Neutrophil (primary cell): ENCODE data around the gene ZBTB20.

Experiments used
- H3K27ac ChIP-seq: fragments of 200-600 bp; sonication (generic); 2 replicates; pipeline ENCODE4 v1.5.1; 2016; ENCODE audit warnings: mild to moderate bottlenecking, moderate library complexity
- H3K27me3 ChIP-seq: fragments of 200-600 bp; sonication (generic); 2 replicates; pipeline ENCODE4 v1.6.0; 2016; ENCODE audit warnings: mild to moderate bottlenecking
- H3K36me3 ChIP-seq: fragments of 200-600 bp; sonication (generic); 2 replicates; pipeline ENCODE4 v1.5.1; 2017
- H3K4me1 ChIP-seq, 2 experiments: fragments of 200-600 bp in 1 of 2; sonication (generic) in 1 of 2; 1 replicate in 1 of 2; 2 replicates in 1 of 2; pipeline versions ENCODE4 v1.5.1 to v1.6.1; 2013 to 2016; ENCODE audit warnings: low read depth in 1 of 2, low read length in 1 of 2, mild to moderate bottlenecking in 1 of 2, moderate library complexity in 1 of 2; ENCODE audit not compliant: control insufficient read depth in 1 of 2, insufficient read depth in 1 of 2
- H3K4me3 ChIP-seq, 2 experiments: fragments of 200-600 bp in 1 of 2; sonication (generic) in 1 of 2; 1 replicate in 1 of 2; 2 replicates in 1 of 2; pipeline ENCODE4 v1.5.1; 2013 to 2016; ENCODE audit warnings: low read depth in 1 of 2, low read length in 1 of 2, mild to moderate bottlenecking in 1 of 2, moderate library complexity in 1 of 2
- H3K9me3 ChIP-seq: fragments of 200-600 bp; sonication (generic); 2 replicates; pipeline ENCODE4 v1.5.1; 2016
- CTCF ChIP-seq: fragments of 200-600 bp; sonication (generic); IDR thresholded peaks from 2 replicates; pipeline ENCODE4 v1.5.1; 2016; ENCODE audit warnings: antibody characterized with exemption

The ZBTB20 gene

GRCh38 chr3:114502204-114502603 lies 644.9 kb downstream of the ZBTB20 start:
- Histone ChIP-seq H3K4me1 (peaks cover 0 to 4% of the 10 kb centered on the region in 2 experiments), H3K36me3 (no peaks in the 10 kb centered on the region), H3K27ac (no peak overlapping the region), H3K9me3 (no peaks in the 10 kb centered on the region), H3K27me3 (no peaks in the 10 kb centered on the region), H3K4me3 (no peak overlapping the region)
- TF ChIP-seq CTCF = no peak

- H3K36me3 ChIP-seq = no peaks in the 10 kb centered on the region
- no peaks in the 10 kb centered on the region for H3K9me3 ChIP-seq
- H3K4me1 ChIP-seq = peaks cover 0 to 4% of the 10 kb centered on the region in 2 experiments
- H3K4me3 ChIP-seq = no peak overlapping the region
- no peaks in the 10 kb centered on the region for H3K27me3 ChIP-seq
- no peak overlapping the region for H3K27ac ChIP-seq
- no peak for TF ChIP-seq CTCF
Measured at GRCh38 chr3:114499976-114500375, 647.1 kb downstream of the ZBTB20 start.

GRCh38 chr3:114498539-114499370 lies 648.3 kb downstream of the ZBTB20 start:
- H3K4me3 ChIP-seq = no peak overlapping the region
- no peaks in the 10 kb centered on the region for H3K27me3 ChIP-seq
- no peaks in the 10 kb centered on the region for H3K9me3 ChIP-seq
- no peak overlapping the region for H3K27ac ChIP-seq
- peaks cover 0 to 4% of the 10 kb centered on the region in 2 experiments for H3K4me1 ChIP-seq
- no peak for TF ChIP-seq CTCF
- no peaks in the 10 kb centered on the region for H3K36me3 ChIP-seq

GRCh38 chr3:114496874-114497273 lies 650.2 kb downstream of the ZBTB20 start:
- no peaks in the 10 kb centered on the region for H3K27me3 ChIP-seq
- H3K9me3 ChIP-seq = no peaks in the 10 kb centered on the region
- no peak overlapping the region for H3K4me3 ChIP-seq
- no peak overlapping the region for H3K27ac ChIP-seq
- TF ChIP-seq CTCF = no peak
- no peaks in the 10 kb centered on the region for H3K36me3 ChIP-seq
- peaks cover 0 to 4% of the 10 kb centered on the region in 2 experiments for H3K4me1 ChIP-seq

GRCh38 chr3:114496466-114496865 lies 650.6 kb downstream of the ZBTB20 start:
- peaks cover 0 to 4% of the 10 kb centered on the region in 2 experiments for H3K4me1 ChIP-seq
- H3K36me3 ChIP-seq = no peaks in the 10 kb centered on the region
- no peak for TF ChIP-seq CTCF
- no peaks in the 10 kb centered on the region for H3K27me3 ChIP-seq
- no peak overlapping the region for H3K4me3 ChIP-seq
- H3K27ac ChIP-seq = no peak overlapping the region
- H3K9me3 ChIP-seq = no peaks in the 10 kb centered on the region
